Measurements from ENCODE around the gene ANXA8.
"Not testable (repeated sequence)": the region's sequence is repeated elsewhere in the genome, so short reads cannot be mapped to it uniquely, and the experiment has no call there.

The ANXA8 gene

GRCh38 chr10:47462577-47463358 is 21.1 kb downstream of the ANXA8 start:
- DNase-seq, result not testable (repeated sequence)

GRCh38 chr10:47461261-47461687 is 22.6 kb downstream of the ANXA8 start:
- DNase-seq, result peak; percentile 54

GRCh38 chr10:47458466-47459154 is 25.3 kb downstream of the ANXA8 start:
- peak; percentile 64 for DNase-seq

- no peak for DNase-seq
Observed at GRCh38 chr10:47457826-47458225, 26.1 kb downstream of the ANXA8 start.

- no peak for DNase-seq
Observed at GRCh38 chr10:47457528-47457820, 26.4 kb downstream of the ANXA8 start.

- DNase-seq, result no peak
Observed at GRCh38 chr10:47456794-47457527, 27.0 kb downstream of the ANXA8 start.

GRCh38 chr10:47456079-47456785 is 27.7 kb downstream of the ANXA8 start:
- DNase-seq, result no peak

- DNase-seq, result not testable (repeated sequence)
Observed at GRCh38 chr10:47455350-47456078, 28.4 kb downstream of the ANXA8 start.

GRCh38 chr10:47454780-47455058 is 29.2 kb downstream of the ANXA8 start:
- no peak for DNase-seq

- DNase-seq, result no peak
Observed at GRCh38 chr10:47454008-47454779, 29.7 kb downstream of the ANXA8 start.

GRCh38 chr10:47453141-47454007 is 30.5 kb downstream of the ANXA8 start:
- DNase-seq, result no peak

- no peak for DNase-seq
Observed at GRCh38 chr10:47452495-47453140, 31.3 kb downstream of the ANXA8 start.

GRCh38 chr10:47451998-47452494 is 31.9 kb downstream of the ANXA8 start:
- no peak for DNase-seq

GRCh38 chr10:47451273-47451997 is 32.5 kb downstream of the ANXA8 start:
- no peak for DNase-seq

- no peak for DNase-seq
Observed at GRCh38 chr10:47450442-47450841, 33.5 kb downstream of the ANXA8 start.

- DNase-seq, result no peak
Observed at GRCh38 chr10:47449979-47450378, 33.9 kb downstream of the ANXA8 start.

- no peak for DNase-seq
Observed at GRCh38 chr10:47449102-47449978, 34.6 kb downstream of the ANXA8 start.

GRCh38 chr10:47447705-47448104 is 36.2 kb downstream of the ANXA8 start:
- no peak for DNase-seq
